PFSK-1 (cell line): ENCODE data around the gene SLCO2B1.

Source experiments
- POLR2AphosphoS5 ChIP-seq: IDR thresholded peaks from 2 replicates; pipeline ENCODE4 v1.6.1; 2012; ENCODE audit warnings: low read depth, mild to moderate bottlenecking, control low read depth, low read length, moderate library complexity
- TAF1 ChIP-seq: IDR thresholded peaks from 2 replicates; pipeline ENCODE4 v1.6.1; 2012; ENCODE audit warnings: low read length, control low read depth, borderline replicate concordance; ENCODE audit not compliant: insufficient read depth

GRCh38 chr11:75198278-75198973 is 47.5 kb downstream of the SLCO2B1 start:
- TF ChIP-seq POLR2AphosphoS5, result no peak
- no peak for TF ChIP-seq TAF1
